Skeletal muscle tissue (tissue), 4 donors: ENCODE results near the gene DYNC1I1. TPM values are rescaled to one million over a fixed set of nuclear protein-coding genes. Genes with fewer than 3 reads are reported as not detected.

Experiments
- H3K27ac ChIP-seq: one replicate; pipeline ENCODE4 v1.7.0; 2013; ENCODE audit warnings: mild to moderate bottlenecking, low read depth, low read length, inconsistent platforms
- H3K27me3 ChIP-seq, 3 donors: one replicate each; pipeline ENCODE4 v1.7.0; 2013; ENCODE audit warnings: low read length in 3 of 3; ENCODE audit not compliant: control insufficient read depth in 3 of 3, insufficient read depth in 3 of 3
- H3K36me3 ChIP-seq, 3 donors: one replicate each; pipeline ENCODE4 v1.7.0; 2013; ENCODE audit warnings: low read length in 3 of 3; ENCODE audit not compliant: control insufficient read depth in 3 of 3, insufficient read depth in 3 of 3
- H3K4me1 ChIP-seq, 3 donors: one replicate each; pipeline ENCODE4 v1.7.0; 2013; ENCODE audit warnings: low read length in 3 of 3, mild to moderate bottlenecking in 3 of 3; ENCODE audit not compliant: control insufficient read depth in 3 of 3, insufficient read depth in 3 of 3
- H3K4me3 ChIP-seq, 3 donors: one replicate each; pipeline ENCODE4 v1.7.0; 2013; ENCODE audit warnings: low read length in 3 of 3
- H3K9ac ChIP-seq, 3 donors: one replicate each; pipeline ENCODE4 v1.7.0; 2013; ENCODE audit warnings: low read length in 3 of 3, mild to moderate bottlenecking in 3 of 3, moderate library complexity in 2 of 3, low read depth in 1 of 3
- H3K9me3 ChIP-seq, 3 donors: one replicate each; pipeline ENCODE4 v1.7.0; 2013; ENCODE audit warnings: low read length in 3 of 3; ENCODE audit not compliant: control insufficient read depth in 3 of 3
- total RNA-seq: library from RNA; depleted of rRNA; stranded (reverse); fragments of >200 nt; gene quantifications from one replicate; pipeline ENCODE4 v1.2.3, GENCODE V29; 2014
- donor health status: Osteomylitis.

DYNC1I1 gene
- total RNA-seq, 1 donor from 2014 or later, result 1.6 TPM

- no peaks in the 10 kb centered on the region for H3K27me3 ChIP-seq
- H3K36me3 ChIP-seq, result peaks cover 0 to 3% (median 0%) of the 10 kb centered on the region in 3 donors
- no peak overlapping the region for H3K4me3 ChIP-seq
- H3K27ac ChIP-seq, result no peak overlapping the region
- no peak overlapping the region for H3K9ac ChIP-seq
- H3K4me1 ChIP-seq, result no peaks in the 10 kb centered on the region
- no peaks in the 10 kb centered on the region for H3K9me3 ChIP-seq
Measured at GRCh38 chr7:95808396-95808795, 36.0 kb downstream of the DYNC1I1 start.

GRCh38 chr7:95811846-95812445 is 39.6 kb downstream of the DYNC1I1 start:
- Histone ChIP-seq H3K27me3 (no peaks in the 10 kb centered on the region), H3K4me1 (no peaks in the 10 kb centered on the region), H3K4me3 (no peak overlapping the region), H3K9ac (no peak overlapping the region), H3K9me3 (no peaks in the 10 kb centered on the region), H3K27ac (no peak overlapping the region), H3K36me3 (no peaks in the 10 kb centered on the region)

GRCh38 chr7:95814721-95815120 is 42.4 kb downstream of the DYNC1I1 start:
- Histone ChIP-seq H3K4me1 (no peaks in the 10 kb centered on the region), H3K9ac (no peak overlapping the region), H3K9me3 (no peaks in the 10 kb centered on the region), H3K36me3 (no peaks in the 10 kb centered on the region), H3K27me3 (no peaks in the 10 kb centered on the region), H3K4me3 (no peak overlapping the region), H3K27ac (no peak overlapping the region)

- Histone ChIP-seq H3K9ac (no peak overlapping the region), H3K36me3 (no peaks in the 10 kb centered on the region), H3K4me1 (no peaks in the 10 kb centered on the region), H3K4me3 (no peak overlapping the region), H3K9me3 (no peaks in the 10 kb centered on the region), H3K27me3 (no peaks in the 10 kb centered on the region), H3K27ac (no peak overlapping the region)
Measured at GRCh38 chr7:95817866-95818640, 45.7 kb downstream of the DYNC1I1 start.

- no peaks in the 10 kb centered on the region for H3K27me3 ChIP-seq
- no peaks in the 10 kb centered on the region for H3K9me3 ChIP-seq
- no peak overlapping the region for H3K9ac ChIP-seq
- no peak overlapping the region for H3K27ac ChIP-seq
- no peaks in the 10 kb centered on the region for H3K4me1 ChIP-seq
- H3K4me3 ChIP-seq, result no peak overlapping the region
- no peaks in the 10 kb centered on the region for H3K36me3 ChIP-seq
Measured at GRCh38 chr7:95820778-95821177, 48.4 kb downstream of the DYNC1I1 start.

- no peaks in the 10 kb centered on the region for H3K27me3 ChIP-seq
- H3K36me3 ChIP-seq, result no peaks in the 10 kb centered on the region
- H3K9ac ChIP-seq, result no peak overlapping the region
- H3K4me3 ChIP-seq, result no peak overlapping the region
- no peak overlapping the region for H3K27ac ChIP-seq
- no peaks in the 10 kb centered on the region for H3K4me1 ChIP-seq
- no peaks in the 10 kb centered on the region for H3K9me3 ChIP-seq
Measured at GRCh38 chr7:95822717-95823116, 50.4 kb downstream of the DYNC1I1 start.

- H3K27ac ChIP-seq, result no peak overlapping the region
- H3K27me3 ChIP-seq, result no peaks in the 10 kb centered on the region
- no peak overlapping the region for H3K4me3 ChIP-seq
- H3K4me1 ChIP-seq, result no peaks in the 10 kb centered on the region
- no peak overlapping the region for H3K9ac ChIP-seq
- H3K36me3 ChIP-seq, result no peaks in the 10 kb centered on the region
- H3K9me3 ChIP-seq, result no peaks in the 10 kb centered on the region
Measured at GRCh38 chr7:95824616-95825015, 52.3 kb downstream of the DYNC1I1 start.

- H3K4me3 ChIP-seq, result no peak overlapping the region
- no peak overlapping the region for H3K9ac ChIP-seq
- no peaks in the 10 kb centered on the region for H3K4me1 ChIP-seq
- H3K27ac ChIP-seq, result no peak overlapping the region
- H3K27me3 ChIP-seq, result no peaks in the 10 kb centered on the region
- no peaks in the 10 kb centered on the region for H3K9me3 ChIP-seq
- no peaks in the 10 kb centered on the region for H3K36me3 ChIP-seq
Measured at GRCh38 chr7:95828824-95829790, 56.8 kb downstream of the DYNC1I1 start.

GRCh38 chr7:95840953-95841950 is 68.9 kb downstream of the DYNC1I1 start:
- H3K4me3 ChIP-seq, result no peak overlapping the region

More at GRCh38 chr7:95840953-95841950, 68.9 kb downstream of the DYNC1I1 start:
- Histone ChIP-seq H3K9ac (no peak overlapping the region), H3K36me3 (no peaks in the 10 kb centered on the region), H3K27me3 (no peaks in the 10 kb centered on the region), H3K27ac (no peak overlapping the region), H3K4me1 (no peaks in the 10 kb centered on the region), H3K9me3 (no peaks in the 10 kb centered on the region)
